Adrenal gland (tissue), 5 donors: ENCODE results near the gene KIAA1614.

Source experiments
- POLR2A ChIP-seq, 2 donors: fragments of 450-650 bp; IDR thresholded peaks; one replicate each; pipeline ENCODE4 v1.6.1; 2017; ENCODE audit warnings: antibody characterized with exemption in 2 of 2, mild to moderate bottlenecking in 2 of 2, moderate library complexity in 1 of 2
- TF ChIP-seq, protein P1 (sequence below), 6 experiments: fragments of 450-650 bp in 4 of 6; fragments of 200-600 bp in 2 of 6; sonication (generic) in 1 of 6; IDR thresholded peaks; 1 replicate in 5 of 6; 2 replicates in 1 of 6; pipeline versions ENCODE4 v1.5.1 to v1.8.0; 2016 to 2021; ENCODE audit warnings: antibody characterized with exemption in 6 of 6, mild to moderate bottlenecking in 2 of 6, moderate library complexity in 1 of 6
- donor health status: DM: no; HTN: no; CAD: no.

DNA sequence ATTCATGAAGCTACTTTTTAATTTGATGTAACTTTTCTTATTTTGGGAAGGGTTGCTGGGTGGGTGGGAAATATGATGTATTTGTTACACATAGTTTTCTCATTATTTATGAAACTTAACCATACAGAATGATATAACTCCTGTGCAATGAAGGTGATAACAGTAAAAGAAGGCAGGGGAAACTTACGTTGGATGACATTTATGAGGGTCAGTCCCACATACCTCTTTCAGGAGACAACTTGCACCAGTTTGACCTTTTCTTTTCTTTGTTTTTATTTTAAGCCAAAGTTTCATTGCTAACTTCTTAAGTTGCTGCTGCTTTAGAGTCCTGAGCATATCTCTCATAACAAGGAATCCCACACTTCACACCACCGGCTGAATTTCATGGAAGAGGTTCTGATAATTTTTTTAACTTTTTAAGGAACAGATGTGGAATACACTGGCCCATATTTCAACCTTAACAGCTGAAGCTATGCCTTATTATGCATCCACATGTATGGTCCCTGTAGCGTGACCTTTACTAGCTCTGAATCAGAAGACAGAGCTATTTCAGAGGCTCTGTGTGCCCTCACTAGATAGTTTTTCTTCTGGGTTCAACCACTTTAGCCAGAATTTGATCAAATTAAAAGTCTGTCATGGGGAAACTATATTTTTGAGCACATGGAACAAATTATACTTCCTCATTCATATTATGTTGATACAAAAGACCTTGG lies 28.0 kb upstream of the KIAA1614 start:
- TF ChIP-seq, protein P1, sequence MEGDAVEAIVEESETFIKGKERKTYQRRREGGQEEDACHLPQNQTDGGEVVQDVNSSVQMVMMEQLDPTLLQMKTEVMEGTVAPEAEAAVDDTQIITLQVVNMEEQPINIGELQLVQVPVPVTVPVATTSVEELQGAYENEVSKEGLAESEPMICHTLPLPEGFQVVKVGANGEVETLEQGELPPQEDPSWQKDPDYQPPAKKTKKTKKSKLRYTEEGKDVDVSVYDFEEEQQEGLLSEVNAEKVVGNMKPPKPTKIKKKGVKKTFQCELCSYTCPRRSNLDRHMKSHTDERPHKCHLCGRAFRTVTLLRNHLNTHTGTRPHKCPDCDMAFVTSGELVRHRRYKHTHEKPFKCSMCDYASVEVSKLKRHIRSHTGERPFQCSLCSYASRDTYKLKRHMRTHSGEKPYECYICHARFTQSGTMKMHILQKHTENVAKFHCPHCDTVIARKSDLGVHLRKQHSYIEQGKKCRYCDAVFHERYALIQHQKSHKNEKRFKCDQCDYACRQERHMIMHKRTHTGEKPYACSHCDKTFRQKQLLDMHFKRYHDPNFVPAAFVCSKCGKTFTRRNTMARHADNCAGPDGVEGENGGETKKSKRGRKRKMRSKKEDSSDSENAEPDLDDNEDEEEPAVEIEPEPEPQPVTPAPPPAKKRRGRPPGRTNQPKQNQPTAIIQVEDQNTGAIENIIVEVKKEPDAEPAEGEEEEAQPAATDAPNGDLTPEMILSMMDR (IDR thresholded peaks at IDR 0.05): no peak
- no peak for TF ChIP-seq POLR2A (IDR thresholded peaks at IDR 0.05)
